RPMI8226 (cell line): Measurements from ENCODE around the gene ABLIM1.
A peak's percentile ranks its signal among the peaks of the same experiment; 100 is the strongest.

Experiments
- DNase-seq: peaks from one replicate; pipeline ENCODE4 v3.0.0-alpha.2; 2015

ABLIM1 gene

DNA sequence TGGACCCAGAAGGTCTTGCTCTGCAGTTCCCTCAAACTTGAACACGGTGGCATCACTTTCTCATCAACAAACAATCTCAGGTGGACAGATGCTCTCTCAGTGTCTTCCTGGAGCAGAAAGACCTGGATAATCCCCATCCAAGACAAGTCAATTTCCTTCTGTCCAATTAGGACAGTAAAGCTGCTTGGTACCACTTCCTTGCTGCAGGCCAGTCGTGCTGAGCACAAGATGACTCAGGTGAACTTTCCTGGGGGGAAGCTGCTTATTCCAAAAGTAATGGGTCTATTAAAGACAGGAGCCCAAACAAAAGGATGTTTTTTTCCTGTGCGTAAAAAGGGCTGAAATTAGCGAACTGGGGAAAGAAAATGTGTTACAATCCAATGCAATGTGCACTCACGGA is 146.2 kb downstream of the ABLIM1 start:
- no peak for DNase-seq

DNA sequence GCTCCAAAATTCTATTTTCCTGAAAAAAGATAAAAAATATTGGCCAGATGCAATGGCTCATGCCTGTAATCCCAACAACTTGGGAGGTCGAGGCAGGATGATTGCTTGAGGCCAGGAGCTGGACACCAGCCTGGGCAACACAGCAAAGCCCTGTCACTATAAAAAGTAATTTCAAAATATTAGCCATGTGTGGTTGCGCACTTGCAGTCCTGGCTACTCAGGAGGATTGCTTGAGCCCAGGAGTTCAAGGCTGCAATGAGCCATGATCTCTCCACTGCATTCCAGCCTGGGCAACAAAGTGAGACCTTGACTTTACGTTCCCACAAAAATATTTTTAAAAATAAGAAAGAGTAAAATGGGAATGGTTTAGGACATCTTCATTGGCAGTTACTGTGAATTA is 149.7 kb downstream of the ABLIM1 start:
- no peak for DNase-seq

DNA sequence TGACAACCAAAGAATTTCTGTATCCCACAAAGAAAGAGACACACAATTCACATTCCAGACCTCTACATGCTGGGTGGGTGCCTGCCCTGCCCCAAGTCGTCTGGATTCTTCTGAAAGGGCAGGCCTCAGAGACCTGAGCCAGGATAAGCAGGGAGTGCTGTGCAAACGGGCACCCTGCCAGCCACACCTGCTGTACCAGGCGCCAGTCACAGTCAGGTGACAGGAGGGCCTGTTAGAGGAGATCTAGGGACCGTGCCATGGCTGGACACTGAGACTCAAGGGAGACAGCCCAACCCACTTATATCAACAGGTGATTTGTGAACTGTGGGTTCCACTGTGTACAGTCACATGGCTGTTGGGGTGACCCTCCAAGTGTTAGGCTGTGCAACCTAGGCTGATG is 150.6 kb downstream of the ABLIM1 start:
- peak; percentile 76 for DNase-seq

DNA sequence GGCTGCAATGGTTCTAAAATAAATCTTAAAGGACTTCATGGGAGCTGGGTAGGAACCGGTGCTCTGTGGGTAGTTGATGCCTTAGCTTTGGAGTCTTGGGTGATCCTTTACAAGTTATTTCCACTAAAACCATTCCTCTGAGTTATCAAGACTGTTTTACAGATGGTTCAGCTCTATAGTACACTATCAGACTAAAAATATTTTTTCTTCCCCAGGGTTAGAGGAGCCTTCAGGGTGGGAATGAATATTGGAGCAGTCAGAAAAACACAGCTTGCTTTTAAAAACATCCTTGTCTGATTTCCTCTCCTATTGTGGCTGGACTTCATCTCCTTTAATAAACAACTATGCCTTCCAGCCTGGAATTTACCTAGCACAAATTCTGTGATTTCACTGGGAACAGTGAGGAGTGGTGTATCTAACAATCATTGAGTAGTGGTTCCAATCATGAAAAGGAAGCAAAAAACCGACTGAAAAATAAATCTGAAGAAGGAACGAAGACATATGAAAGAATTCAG is 151.1 kb downstream of the ABLIM1 start:
- DNase-seq: no peak

DNA sequence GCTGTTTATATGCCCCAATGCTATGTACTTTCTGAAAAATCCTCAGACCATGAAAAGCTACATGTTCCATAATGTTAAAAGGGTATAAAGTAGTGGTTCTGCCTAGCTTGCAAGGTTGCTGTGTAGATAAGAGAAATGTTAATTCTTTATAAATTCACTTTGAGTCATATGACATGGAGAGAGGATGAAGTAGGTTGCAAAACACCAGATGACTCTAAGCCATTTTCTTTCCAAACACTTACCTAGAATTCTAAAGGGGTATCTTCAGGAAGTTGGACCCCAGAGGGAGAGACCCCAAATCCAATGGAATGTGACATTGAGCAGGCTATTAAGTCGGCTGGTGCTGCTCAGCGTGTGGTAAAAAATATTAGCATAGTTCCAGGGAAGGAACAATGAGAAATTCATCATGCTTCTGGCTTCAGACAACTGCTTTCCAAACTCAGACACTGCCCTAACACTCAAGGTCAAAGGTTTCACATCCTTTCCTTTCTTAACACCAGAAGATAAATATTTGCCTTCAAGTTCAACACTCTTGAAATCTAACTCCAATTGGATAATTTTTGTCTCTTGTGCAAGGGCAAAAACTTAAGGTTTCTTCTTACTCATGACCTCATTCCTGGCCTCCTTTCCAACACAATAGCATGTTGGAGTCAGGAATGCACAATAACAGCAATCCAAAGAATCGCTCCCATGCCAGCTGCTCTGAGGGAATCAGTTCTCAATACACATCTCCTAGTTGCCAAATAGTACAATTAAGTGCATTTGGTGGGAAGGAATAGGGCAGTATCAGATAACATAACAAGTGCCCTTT is 153.1 kb downstream of the ABLIM1 start:
- no peak for DNase-seq

DNA sequence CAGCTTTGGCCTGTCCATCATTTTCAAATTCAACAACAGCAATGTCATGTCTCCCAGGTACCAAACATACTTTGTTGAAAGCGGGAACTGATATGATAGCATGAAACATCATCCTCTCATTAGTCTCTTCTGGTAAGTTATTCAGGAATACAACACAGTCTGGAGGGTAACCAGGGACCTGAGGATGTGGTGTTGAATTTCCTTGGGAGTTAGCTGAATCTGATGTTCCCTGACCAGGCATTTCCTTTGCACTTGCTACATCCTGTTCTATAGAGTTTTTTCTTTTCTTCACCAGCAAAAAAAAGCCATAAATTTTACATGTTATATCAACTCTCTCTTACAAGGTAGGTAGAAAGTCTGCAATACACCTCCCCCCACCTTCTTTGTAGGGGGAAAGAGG is 156.0 kb downstream of the ABLIM1 start:
- DNase-seq: no peak

DNA sequence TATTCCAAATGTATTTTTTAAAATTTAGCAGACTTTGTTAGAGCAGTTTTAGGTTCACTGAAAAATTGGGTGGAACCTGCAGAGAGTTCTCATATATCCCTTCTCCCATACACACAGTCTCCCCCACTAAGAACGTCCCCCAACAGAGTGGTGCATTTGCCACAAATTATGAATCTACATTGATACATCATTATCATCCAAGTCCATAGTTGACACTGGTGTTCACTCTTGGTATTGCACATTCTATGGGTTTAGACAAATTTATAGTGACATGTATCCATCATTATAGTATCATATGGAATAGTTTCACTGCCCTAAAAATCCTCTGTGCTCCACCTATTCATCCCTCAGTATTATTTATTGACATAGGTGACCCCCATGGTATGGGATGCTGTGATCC is 156.4 kb downstream of the ABLIM1 start:
- no peak for DNase-seq

DNA sequence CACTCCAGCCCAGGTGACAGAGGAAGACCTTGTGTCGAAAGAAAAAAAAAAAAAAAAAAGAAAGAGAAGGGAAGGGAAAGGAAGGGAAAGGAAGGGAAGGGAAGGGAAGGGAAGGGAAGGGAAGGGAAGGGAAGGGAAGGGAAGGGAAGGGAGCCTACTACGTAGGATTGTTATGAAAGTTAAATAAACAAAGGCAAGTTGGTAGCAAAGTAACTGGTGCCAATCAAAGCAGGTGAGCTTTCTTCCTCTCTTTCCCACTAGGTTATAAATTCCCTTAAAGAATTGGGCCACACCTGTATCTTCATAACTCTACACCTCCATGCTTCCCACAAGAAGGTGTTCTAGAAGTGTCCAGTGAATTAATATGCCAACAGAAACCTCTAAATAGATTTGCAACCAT is 157.4 kb downstream of the ABLIM1 start:
- DNase-seq: no peak

DNA sequence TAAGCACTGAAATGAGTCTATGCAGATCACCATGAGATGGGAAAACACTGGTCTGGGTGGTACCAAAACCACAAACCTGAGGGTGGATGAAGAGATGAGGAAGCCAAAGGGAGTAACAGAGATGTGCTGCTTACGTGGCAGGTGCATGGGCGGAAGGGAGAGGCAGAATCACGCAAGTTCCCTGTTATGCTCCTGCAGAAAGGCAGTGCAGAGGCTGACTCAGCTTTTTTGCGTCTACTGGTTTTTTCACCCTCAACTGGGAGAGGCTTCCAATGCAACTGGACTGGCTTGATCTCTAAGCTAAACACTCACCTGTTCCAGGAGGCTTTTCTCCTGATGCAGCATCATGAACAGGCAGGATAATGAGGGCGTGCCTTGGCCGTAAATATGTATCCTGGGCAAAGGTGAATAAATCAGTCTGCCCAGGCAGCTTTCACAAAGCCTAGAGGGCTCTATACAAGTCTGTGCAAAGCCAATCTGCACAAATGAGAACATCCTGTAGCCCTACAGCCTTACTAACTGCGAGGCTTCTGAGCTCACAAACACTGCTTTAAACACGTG is 158.4 kb downstream of the ABLIM1 start:
- DNase-seq: peak; percentile 26

DNA sequence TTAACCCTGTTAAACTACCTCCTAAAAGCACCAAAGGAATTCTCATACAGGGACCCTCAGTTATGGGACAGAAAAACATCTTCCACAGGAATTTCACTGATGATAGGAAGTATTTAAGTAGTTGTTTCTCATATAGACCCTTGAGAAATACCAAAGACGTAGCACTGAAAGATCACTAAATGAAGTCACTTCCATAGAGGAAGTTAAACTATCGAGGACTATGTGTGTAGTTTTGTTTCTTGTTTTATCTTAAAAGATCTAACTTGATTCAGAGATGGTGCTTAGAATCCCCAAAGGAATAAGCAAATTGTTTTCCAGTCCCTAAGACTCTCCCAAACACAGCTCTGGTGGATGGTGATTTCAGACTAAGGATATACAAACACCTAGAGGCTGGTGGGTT is 159.0 kb downstream of the ABLIM1 start:
- no peak for DNase-seq

DNA sequence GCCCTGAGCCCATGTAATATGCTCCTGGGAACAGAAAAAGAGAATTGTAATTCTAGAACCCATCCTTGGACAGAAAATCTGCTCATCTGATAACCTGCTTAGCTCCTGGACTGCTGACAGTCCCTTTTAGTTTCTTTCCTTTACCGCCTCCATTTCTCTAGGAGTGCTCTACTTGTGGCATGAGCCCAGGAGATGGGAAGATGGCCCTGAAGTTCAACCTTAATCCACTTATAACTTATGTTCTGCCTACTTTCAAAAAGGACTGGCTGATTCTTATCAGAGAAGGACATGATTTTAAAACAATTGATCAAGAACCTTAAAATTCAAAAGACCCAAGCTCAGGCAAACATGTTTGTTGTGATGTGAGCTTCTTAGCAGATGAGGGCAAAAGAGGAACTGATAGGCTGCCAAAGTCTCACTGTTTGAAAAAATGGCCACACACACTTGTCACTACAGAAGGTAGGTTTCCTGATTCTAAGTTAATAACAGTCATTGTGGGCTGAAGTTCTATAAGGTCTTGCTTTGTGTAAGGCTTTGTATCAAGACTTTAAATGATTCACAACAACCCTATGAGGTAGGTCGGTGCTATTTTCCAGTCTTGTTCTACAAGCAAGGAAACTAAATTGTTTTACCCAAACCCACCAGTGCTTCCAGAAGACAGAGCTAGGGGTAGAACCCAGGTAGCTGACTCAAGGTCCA is 159.5 kb downstream of the ABLIM1 start:
- peak; percentile 16 for DNase-seq

DNA sequence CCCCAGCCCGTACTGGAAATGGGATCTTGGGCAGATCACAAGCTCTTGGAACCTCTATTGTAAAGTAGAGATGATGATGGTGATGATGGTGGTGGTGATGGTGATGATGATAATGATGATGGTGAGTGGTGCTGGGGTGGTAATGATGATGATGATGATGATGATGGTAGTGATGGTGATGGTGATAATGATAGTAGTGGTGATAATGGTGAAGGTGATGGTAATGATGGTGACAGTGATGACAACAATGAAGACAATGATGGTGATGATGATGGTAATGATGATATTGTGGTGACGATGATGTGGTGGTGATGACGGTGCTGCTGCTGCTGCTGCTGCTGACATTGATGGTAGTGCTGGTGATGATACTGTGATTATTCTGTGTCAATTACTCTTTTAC is 162.8 kb downstream of the ABLIM1 start:
- DNase-seq: no peak

DNA sequence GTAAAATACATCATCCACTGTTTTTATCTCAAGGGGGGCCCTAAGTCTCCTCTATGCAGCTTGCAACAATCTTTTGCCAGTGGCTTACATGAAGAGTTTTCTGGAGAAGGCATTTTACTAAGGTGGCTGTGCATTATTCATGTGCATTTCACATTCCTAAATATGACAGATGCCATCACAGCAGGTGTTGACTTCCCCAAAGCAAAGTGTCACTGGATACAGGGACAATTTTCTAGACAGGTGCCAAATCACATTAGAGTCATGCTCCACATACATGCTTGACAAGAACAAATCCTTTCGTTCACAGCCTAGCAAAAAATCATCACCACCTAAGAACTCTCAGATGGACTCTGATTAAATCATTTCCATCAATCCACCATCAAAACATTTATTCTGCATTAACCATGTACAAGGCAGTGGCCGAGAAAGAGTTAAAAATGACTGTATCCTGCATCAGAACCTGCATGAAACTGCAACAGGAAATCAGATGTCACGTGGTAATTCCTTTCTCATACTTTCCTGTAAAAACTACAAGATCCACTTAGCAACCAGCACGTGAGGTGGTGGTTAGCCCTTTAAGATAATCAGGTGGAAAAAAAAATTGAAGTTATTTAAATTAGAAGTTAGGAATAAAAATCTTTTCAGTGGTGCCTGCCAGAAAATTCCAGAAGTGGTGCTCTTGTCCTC is 165.6 kb downstream of the ABLIM1 start:
- DNase-seq: no peak

DNA sequence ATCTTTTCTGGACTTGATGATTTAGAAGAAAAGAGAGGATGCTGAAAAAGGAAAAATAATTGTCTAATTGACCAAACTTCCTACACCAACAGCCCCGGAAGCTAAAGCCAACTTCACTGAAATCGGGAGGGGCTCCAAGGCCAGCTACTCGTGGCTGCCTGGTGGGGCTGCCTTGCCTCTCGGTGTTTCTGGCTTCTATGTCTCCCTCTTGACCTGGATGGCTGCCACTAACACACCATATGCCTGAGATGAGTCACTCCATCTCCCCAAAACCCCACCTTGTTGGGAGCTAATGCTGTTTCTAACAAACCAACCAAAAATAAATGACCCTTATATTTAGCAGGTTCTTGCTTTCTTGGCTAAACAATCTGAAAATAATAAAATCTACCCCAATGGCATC is 166.1 kb downstream of the ABLIM1 start:
- no peak for DNase-seq

DNA sequence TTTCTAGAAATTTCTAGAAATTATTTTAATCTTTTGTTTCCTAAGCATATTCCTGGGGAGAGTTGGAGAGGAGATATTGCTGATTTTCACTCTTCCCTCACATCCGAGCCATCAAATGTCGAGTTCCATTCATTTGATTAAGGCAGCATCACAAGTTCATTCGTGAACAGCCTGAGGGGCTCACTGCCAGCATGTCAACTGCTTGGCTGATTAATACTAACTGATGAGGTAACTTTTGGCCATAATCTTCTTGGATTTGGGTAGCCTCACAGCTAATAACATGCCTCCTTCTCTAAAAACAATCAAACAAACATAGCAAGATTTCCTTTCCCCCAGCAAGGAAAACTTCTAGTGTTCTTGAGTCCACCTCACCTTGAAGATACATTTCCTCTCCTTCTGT is 166.7 kb downstream of the ABLIM1 start:
- DNase-seq: no peak

DNA sequence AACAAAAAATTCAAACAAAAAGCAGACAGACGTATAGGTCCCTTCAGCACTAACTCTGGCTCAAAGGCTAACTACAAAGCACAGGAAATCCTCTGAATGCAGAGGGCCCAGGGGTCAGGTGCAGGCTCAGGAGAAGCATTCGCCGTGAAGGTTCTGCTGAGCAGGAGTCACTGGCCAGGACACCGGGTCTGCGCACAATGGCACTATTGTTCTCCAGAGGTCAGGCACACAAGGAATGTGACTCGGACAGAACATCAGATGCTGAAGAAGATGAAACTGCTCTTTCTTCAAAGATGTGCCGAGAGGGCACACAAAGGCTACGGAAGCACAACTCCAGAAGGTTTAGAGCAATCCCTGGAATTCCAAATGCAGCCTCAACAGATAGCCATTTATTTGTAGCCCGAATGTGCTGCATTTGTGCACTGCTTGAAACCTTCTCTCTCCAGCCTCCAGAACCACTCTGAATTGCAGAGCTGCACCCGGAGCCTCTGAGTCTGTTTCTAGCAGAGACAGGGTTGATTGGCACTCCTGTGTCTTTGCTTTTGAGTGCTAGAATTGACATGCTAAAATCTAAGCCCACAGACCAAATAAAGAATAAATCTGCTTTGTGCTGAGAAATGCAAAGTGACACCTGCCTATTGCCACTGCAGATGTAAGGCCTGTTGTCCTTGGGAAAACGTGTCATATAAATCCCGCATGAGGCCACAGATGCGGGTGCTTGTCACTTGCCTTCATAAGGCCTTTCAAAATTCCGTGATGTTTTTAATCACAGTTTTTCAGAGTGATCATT is 168.4 kb downstream of the ABLIM1 start:
- no peak for DNase-seq

DNA sequence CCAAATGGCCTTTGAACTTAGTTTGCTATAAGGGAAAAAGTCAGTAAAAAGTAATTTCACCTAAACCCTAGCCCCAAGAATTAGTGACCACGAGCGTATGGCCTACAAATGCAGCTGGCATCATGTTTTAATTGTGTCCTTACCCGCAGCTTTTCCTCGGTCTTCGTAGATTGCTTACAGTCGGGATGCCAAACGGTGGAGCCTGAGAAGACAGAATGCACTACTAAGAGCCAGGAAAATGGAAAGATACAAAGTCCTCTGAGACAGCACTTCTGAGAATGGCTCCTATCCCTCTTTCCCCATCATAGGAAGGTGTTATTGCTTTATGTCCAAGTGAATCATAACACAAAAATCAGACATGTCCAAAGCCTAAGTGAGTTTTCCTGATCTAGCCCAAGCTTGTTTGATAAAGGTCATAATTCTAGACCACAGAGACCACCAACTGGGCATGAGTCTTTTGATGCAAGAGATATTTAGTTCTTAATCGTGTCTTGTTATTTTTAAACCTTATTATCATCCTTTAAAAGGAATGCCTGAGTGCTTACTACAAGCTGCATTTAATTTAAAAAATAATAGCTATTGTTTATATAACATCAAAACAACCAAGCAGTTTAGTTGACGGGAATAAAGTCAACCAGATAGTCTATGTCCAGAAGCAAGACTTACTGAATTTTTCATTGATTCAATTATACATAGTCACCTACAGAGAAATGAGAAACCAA is 170.1 kb downstream of the ABLIM1 start:
- no peak for DNase-seq

DNA sequence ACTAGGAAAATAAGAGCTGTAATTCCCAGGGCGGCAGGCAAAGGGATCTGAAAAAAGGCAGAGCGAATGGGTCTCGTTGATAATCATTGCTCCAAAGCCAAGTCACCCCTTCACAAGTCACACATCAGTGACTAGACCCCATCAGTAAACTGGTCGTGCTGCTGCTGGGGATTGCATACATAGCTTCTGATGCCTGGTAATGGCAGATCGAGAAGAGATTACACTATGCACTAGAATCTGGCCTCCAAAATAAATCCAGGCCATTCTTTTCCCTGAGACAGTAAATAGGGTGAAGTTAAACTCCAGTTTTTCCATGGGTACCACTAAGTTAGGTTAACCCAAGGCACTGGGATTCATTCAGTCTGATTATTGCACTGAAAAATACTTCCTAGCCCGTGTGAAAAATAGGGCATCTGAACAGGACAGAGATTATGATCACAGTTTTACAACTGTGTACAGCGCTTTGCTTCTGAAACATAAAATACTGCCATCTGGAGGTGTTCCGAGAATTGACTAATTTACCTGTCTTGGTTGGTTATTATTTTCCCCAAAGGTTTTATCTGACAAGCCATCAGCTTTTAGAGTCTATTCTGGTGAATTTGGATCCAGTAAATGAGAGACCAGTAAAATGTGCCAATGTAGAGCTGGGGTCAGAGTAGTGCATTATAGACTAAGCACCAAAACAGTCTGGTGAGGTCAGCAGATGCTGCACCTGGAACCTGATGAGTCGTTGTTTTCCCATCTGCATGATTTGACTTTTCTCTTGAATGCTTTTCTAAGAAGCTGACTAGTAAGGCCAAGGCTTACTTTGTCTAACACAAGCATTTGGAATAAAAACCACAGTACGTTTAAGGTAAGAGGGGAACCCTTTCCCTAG is 170.9 kb downstream of the ABLIM1 start:
- peak; percentile 48 for DNase-seq

DNA sequence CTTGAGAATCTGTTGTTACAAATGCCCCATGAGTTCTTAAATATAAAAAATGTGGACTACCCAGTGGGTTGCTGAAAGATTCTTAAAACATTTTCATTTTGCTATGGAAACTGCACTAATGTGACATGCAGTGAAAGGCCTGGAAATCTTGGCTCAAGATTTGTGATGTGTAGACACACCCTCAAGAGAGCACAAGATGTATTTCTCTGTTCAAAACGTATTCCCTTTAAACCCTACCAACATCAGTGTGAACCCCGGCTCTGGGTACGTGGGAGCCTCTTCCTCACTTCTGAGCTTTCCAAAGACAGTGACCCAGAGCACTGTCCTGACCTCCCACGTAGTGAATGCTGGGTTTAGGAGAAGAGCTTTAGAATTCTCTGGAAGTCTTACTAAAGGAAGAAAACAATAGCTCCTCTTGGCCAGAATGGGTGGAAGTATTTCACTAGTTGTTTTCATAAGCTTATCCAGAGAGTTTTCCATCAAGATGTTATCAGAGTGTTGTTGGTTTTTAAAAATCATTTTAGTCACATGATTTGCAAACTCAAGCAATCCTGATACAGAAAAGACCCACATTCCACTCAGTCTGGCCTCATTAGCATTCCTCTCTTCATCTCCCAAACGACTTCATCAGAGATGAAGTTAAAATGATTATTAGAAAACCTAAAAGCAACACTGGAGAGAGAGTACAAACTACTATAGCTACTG is 172.2 kb downstream of the ABLIM1 start:
- DNase-seq: no peak

DNA sequence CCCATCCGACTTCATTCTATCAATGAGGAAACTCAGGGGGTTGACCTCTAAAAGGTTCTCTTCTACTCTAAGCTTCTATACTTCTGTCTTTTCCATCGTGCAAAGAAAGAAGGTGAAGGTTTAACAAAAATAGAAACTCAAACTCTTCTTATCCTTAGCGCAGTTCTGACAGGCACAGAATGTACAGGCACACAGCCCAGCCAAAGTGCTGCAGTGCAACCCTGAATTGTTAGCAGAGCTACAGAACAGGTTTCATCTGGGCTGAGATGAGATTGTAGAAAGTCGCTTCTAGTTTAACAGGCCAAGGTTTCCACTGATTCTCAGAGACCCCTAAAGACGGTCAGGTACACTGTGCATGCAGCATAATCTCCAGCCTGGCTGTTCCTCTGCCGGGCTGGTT is 174.5 kb downstream of the ABLIM1 start:
- no peak for DNase-seq
